Lower lobe of right lung (tissue), 2 donors: Measurements from ENCODE around the gene KLHDC7A. TPM values are rescaled to one million over a fixed set of nuclear protein-coding genes. Genes with fewer than 3 reads are reported as not detected.

ENCODE experiments used
- ATAC-seq, 2 donors: fragments of 200-7000 bp; cut with Tn5 transposase; one replicate each; pipeline ENCODE4 v1.9.1; 2020 to 2022; ENCODE audit warnings: mild to moderate bottlenecking in 2 of 2, moderate library complexity in 2 of 2
- DNase-seq: peaks from one replicate; pipeline ENCODE4 v3.0.0-alpha.2; 2020
- H3K27ac ChIP-seq: fragments of 200-600 bp; one replicate; pipeline ENCODE4 v1.8.0; 2022
- H3K27me3 ChIP-seq: fragments of 200-600 bp; one replicate; pipeline ENCODE4 v1.8.0; 2022; ENCODE audit warnings: low read depth
- H3K36me3 ChIP-seq: fragments of 200-600 bp; one replicate; pipeline ENCODE4 v1.8.0; 2022; ENCODE audit warnings: mild to moderate bottlenecking
- H3K4me1 ChIP-seq: fragments of 200-600 bp; one replicate; pipeline ENCODE4 v1.8.0; 2022
- H3K4me3 ChIP-seq: fragments of 200-600 bp; one replicate; pipeline ENCODE4 v1.8.0; 2022; ENCODE audit warnings: mild to moderate bottlenecking
- H3K9me3 ChIP-seq: fragments of 200-600 bp; one replicate; pipeline ENCODE4 v1.8.0; 2022
- CTCF ChIP-seq: fragments of 200-600 bp; IDR thresholded peaks from one replicate; pipeline ENCODE4 v1.8.0; 2022; ENCODE audit warnings: antibody characterized with exemption, mild to moderate bottlenecking
- intact Hi-C: fragments of 100-400 bp; cut with DNase I; formaldehyde crosslinking; loops from one replicate; pipeline ENCODE4 v1.11.0; 2022
- total RNA-seq: library from RNA; stranded (reverse); fragmentation: NEBNext Ultra II Directional; extraction: Animal tissue kit (Norgen Biotek cat#: 25700); gene quantifications from one replicate; pipeline ENCODE4 v1.2.1, GENCODE V29; 2021
- donor health status: DM: no; HTN: yes; CAD: no; lungs with severe emphysema.

KLHDC7A gene
- total RNA-seq, 1 donor from 2014 or later = 1.1 TPM

- no peak for TF ChIP-seq CTCF
- Histone ChIP-seq H3K27ac (no peak overlapping the region), H3K4me1 (no peaks in the 10 kb centered on the region), H3K36me3 (no peaks in the 10 kb centered on the region), H3K9me3 (peaks cover 4% of the 10 kb centered on the region), H3K4me3 (no peak overlapping the region), H3K27me3 (peaks cover 5% of the 10 kb centered on the region)
- intact Hi-C loops = no loop called here
- no peak for ATAC-seq
- no peak for DNase-seq
Observed at GRCh38 chr1:18508084-18508483, 27.4 kb downstream of the KLHDC7A start.

GRCh38 chr1:18511149-18511873 is 30.6 kb downstream of the KLHDC7A start:
- TF ChIP-seq CTCF = peak; percentile 13
- no peaks in the 10 kb centered on the region for H3K4me1 ChIP-seq
- no peak for ATAC-seq
- intact Hi-C loops = no loop called here
- no peak overlapping the region for H3K4me3 ChIP-seq
- H3K27ac ChIP-seq = no peak overlapping the region
- no peak for DNase-seq
- peaks cover 5% of the 10 kb centered on the region for H3K27me3 ChIP-seq
- H3K36me3 ChIP-seq = no peaks in the 10 kb centered on the region
- H3K9me3 ChIP-seq = peaks cover 9% of the 10 kb centered on the region

- Histone ChIP-seq H3K27ac (no peak overlapping the region), H3K9me3 (peaks cover 14% of the 10 kb centered on the region), H3K4me3 (no peak overlapping the region), H3K4me1 (no peaks in the 10 kb centered on the region), H3K27me3 (peaks cover 5% of the 10 kb centered on the region), H3K36me3 (no peaks in the 10 kb centered on the region)
- intact Hi-C loops = no loop called here
- DNase-seq (no peak), ATAC-seq (no peak)
- no peak for TF ChIP-seq CTCF
Observed at GRCh38 chr1:18511874-18512150, 31.1 kb downstream of the KLHDC7A start.

GRCh38 chr1:18512883-18513282 is 32.2 kb downstream of the KLHDC7A start:
- intact Hi-C loops = no loop called here
- ATAC-seq (no peak), DNase-seq (no peak)
- TF ChIP-seq CTCF = no peak
- no peaks in the 10 kb centered on the region for H3K4me1 ChIP-seq
- peaks cover 5% of the 10 kb centered on the region for H3K27me3 ChIP-seq
- peaks cover 20% of the 10 kb centered on the region for H3K9me3 ChIP-seq
- H3K4me3 ChIP-seq = no peak overlapping the region
- H3K27ac ChIP-seq = no peak overlapping the region
- no peaks in the 10 kb centered on the region for H3K36me3 ChIP-seq

- Histone ChIP-seq H3K36me3 (no peaks in the 10 kb centered on the region), H3K4me1 (no peaks in the 10 kb centered on the region), H3K9me3 (peaks cover 15% of the 10 kb centered on the region), H3K4me3 (no peak overlapping the region), H3K27me3 (peaks cover 5% of the 10 kb centered on the region), H3K27ac (no peak overlapping the region)
- TF ChIP-seq CTCF = no peak
- DNase-seq (no peak), ATAC-seq (no peak)
- intact Hi-C loops = no loop called here
Observed at GRCh38 chr1:18513995-18514394, 33.3 kb downstream of the KLHDC7A start.
